HepG2 (cell line): ENCODE results near the gene TAF7. TPM values are rescaled to one million over a fixed set of nuclear protein-coding genes. Genes with fewer than 3 reads are reported as not detected.

Source experiments
- FOXP1 ChIP-seq, 2 experiments: fragments of 450-650 bp in 1 of 2; IDR thresholded peaks; 2 replicates each; pipeline ENCODE4 v1.6.1; 2017 to 2018; ENCODE audit warnings: antibody characterized with exemption in 1 of 2
- HIVEP1 ChIP-seq: sonication (generic); formaldehyde crosslinking; IDR thresholded peaks from 2 replicates; pipeline ENCODE4 v1.4.0; 2020; ENCODE audit warnings: mild to moderate bottlenecking, missing genetic modification reagents
- MAFK ChIP-seq, 2 experiments: IDR thresholded peaks in 1 of 2; conservative IDR thresholded peaks in 1 of 2; 2 replicates each; pipeline ENCODE4 v1.6.1; 2011; ENCODE audit warnings: improper control_type of control experiment in 2 of 2, low read length in 2 of 2
- NCOA2 ChIP-seq: sonication (generic); formaldehyde crosslinking; IDR thresholded peaks from 2 replicates; pipeline ENCODE4 v1.8.0; 2022; ENCODE audit warnings: inconsistent platforms
- POLR2G ChIP-seq: fragments of 200-400 bp; formaldehyde crosslinking; IDR thresholded peaks from 2 replicates; pipeline ENCODE4 v1.6.1; 2018; ENCODE audit warnings: mild to moderate bottlenecking, low read depth, low read length, moderate library complexity
- PRMT3 ChIP-seq: sonication (generic); formaldehyde crosslinking; IDR thresholded peaks from 2 replicates; pipeline ENCODE4 v1.8.1; 2022; ENCODE audit warnings: low read depth, mild to moderate bottlenecking, moderate library complexity, missing genetic modification reagents, borderline replicate concordance
- ZBTB20 ChIP-seq: sonication (generic); formaldehyde crosslinking; IDR thresholded peaks from 2 replicates; pipeline ENCODE4 v1.8.1; 2023; ENCODE audit warnings: missing genetic modification reagents, low read depth, mild to moderate bottlenecking, borderline replicate concordance
- ZBTB7B ChIP-seq: sonication (generic); formaldehyde crosslinking; IDR thresholded peaks from 2 replicates; pipeline ENCODE4 v1.4.0; 2020; ENCODE audit warnings: missing genetic modification reagents
- ZMYM4 ChIP-seq: sonication (generic); formaldehyde crosslinking; IDR thresholded peaks from 2 replicates; pipeline ENCODE4 v1.8.1; 2023; ENCODE audit warnings: mild to moderate bottlenecking, missing genetic modification reagents
- ZNF253 ChIP-seq: sonication (generic); formaldehyde crosslinking; IDR thresholded peaks from 2 replicates; pipeline ENCODE4 v1.8.0; 2022; ENCODE audit warnings: mild to moderate bottlenecking, missing genetic modification reagents, borderline replicate concordance
- ZNF766 ChIP-seq: sonication (generic); formaldehyde crosslinking; IDR thresholded peaks from 2 replicates; pipeline ENCODE4 v1.5.0; 2020; ENCODE audit warnings: missing genetic modification reagents, borderline replicate concordance
- polyA plus RNA-seq, 8 experiments: library from polyadenylated mRNA; depleted of rRNA in 3 of 8; stranded (reverse) in 7 of 8; unstranded in 1 of 8; fragments of >200 nt; fragmentation: Illumina TruSeq in 4 of 8; extraction: Trizol in 4 of 8; gene quantifications; 2 replicates each; pipeline versions ENCODE4 v1.2.1 to v1.2.3, GENCODE V29; 2011 to 2016; ENCODE audit warnings: low read depth in 4 of 8, missing spikeins in 1 of 8, mixed read lengths in 1 of 8; ENCODE audit not compliant: insufficient read depth in 1 of 8
- total RNA-seq, 5 experiments: library from RNA; depleted of rRNA; stranded (reverse); fragments of >200 nt; fragmentation: Illumina TruSeq; extraction: Trizol; gene quantifications; 2 replicates each; pipeline ENCODE4 v1.2.3, GENCODE V29; 2016; ENCODE audit warnings: low read depth in 1 of 5
- TF ChIP-seq, protein P1 (sequence below): sonication (generic); formaldehyde crosslinking; IDR thresholded peaks from 2 replicates; pipeline ENCODE4 v1.5.0; 2020; ENCODE audit warnings: missing genetic modification reagents, mild to moderate bottlenecking, borderline replicate concordance
- TF ChIP-seq, protein P2 (sequence below): IDR thresholded peaks from 2 replicates; pipeline ENCODE4 v1.6.1; 2012; ENCODE audit warnings: inconsistent platforms
- TF ChIP-seq, protein P3 (sequence below): sonication (generic); formaldehyde crosslinking; IDR thresholded peaks from 2 replicates; pipeline ENCODE4 v1.5.0; 2020; ENCODE audit warnings: mild to moderate bottlenecking, missing genetic modification reagents

TAF7 gene
- total and polyA plus RNA-seq, 2 of the 13 experiments (the other 11 are each of a cell fraction or from before 2014, with no cell fraction given): 41.6 to 61.5 TPM

DNA sequence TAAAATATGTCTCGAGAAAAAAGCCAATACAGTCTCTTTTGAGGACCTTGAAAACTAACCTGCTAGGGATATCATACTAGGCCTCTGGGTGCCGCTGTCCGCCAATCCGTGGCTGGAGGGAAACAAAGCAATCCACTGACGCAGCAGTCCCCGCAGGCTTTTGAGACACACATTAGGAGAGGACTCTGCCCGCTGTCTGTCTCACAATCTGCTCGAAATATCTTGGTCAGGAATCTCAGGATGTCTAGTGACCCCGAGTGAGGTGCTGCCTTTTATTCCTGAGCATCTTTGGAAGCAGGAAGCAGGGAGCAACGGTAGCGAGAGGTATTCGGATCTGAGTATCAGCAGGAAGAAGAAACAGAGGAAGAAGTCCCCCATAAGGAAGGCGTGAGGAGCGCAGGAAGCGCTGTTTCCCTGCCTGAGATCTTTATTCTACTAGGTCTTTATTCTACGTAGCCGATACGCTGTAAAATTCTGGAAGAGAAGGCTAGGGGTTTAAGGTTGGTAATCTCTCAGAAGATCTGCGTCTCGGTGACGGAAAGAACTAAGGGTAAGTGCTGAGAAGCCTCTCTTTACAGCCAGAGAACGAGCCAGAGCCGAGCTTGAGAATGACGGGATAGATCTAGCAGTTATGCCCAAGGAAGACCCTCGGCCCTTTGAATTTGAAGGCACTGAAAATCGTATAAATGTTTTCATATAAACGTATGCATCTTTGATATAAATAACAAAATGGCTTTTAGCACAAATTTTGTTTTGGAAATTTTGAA is 5.7 kb upstream of the TAF7 start (continued):
- TF ChIP-seq, protein P1, sequence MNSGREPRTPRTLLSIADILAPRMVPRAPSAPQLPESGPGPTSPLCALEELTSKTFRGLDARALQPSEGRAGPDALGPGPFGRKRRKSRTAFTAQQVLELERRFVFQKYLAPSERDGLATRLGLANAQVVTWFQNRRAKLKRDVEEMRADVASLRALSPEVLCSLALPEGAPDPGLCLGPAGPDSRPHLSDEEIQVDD (CRISPR knock-in tag): no peak
- TF ChIP-seq MAFK (conservative IDR thresholded peaks at IDR 0.05 in 1 of 2, IDR thresholded peaks at IDR 0.05 in 1 of 2; ENCODE audit: low read length in 2 of 2) (0 out of 4 replicates have a peak, but pooled peaks of 1 of the 2 experiments have one; percentile 21), NCOA2 (CRISPR knock-in tag) (no peak), FOXP1 (IDR thresholded peaks at IDR 0.05) (no peak), FOXP1 (CRISPR knock-in tag; IDR thresholded peaks at IDR 0.05) (no peak), ZBTB20 (CRISPR knock-in tag) (no peak), ZBTB7B (0 out of 2 replicates have a peak, but pooled peaks have one; percentile 20), POLR2G (peak; percentile 34; the same call in 1 of the 2 replicates), HIVEP1 (CRISPR knock-in tag) (no peak), ZNF253 (CRISPR knock-in tag) (0 out of 2 replicates have a peak, but pooled peaks have one; percentile 47), ZMYM4 (0 out of 2 replicates have a peak, but pooled peaks have one; percentile 13), PRMT3 (CRISPR knock-in tag) (no peak), ZNF766 (no peak)
- TF ChIP-seq, protein P2, sequence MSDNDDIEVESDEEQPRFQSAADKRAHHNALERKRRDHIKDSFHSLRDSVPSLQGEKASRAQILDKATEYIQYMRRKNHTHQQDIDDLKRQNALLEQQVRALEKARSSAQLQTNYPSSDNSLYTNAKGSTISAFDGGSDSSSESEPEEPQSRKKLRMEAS: peak; percentile 39; the same call in 1 of the 2 replicates
- TF ChIP-seq, protein P3, sequence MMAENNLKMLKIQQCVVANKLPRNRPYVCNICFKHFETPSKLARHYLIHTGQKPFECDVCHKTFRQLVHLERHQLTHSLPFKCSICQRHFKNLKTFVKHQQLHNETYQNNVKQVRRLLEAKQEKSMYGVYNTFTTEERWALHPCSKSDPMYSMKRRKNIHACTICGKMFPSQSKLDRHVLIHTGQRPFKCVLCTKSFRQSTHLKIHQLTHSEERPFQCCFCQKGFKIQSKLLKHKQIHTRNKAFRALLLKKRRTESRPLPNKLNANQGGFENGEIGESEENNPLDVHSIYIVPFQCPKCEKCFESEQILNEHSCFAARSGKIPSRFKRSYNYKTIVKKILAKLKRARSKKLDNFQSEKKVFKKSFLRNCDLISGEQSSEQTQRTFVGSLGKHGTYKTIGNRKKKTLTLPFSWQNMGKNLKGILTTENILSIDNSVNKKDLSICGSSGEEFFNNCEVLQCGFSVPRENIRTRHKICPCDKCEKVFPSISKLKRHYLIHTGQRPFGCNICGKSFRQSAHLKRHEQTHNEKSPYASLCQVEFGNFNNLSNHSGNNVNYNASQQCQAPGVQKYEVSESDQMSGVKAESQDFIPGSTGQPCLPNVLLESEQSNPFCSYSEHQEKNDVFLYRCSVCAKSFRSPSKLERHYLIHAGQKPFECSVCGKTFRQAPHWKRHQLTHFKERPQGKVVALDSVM (CRISPR knock-in tag): no peak
